ENCODE results near the gene TEX29. TPM values are rescaled to one million over a fixed set of nuclear protein-coding genes. Genes with fewer than 3 reads are reported as not detected.

Gene TEX29
- total and polyA plus RNA-seq, 10 of the 15 experiments (the other 5 are each of a cell fraction or from before 2014, with no cell fraction given) = 0.14 to 0.30 (median 0.22) TPM; not detected in 7

GRCh38 chr13:111365149-111366005 lies 44.9 kb downstream of the TEX29 start:
- Histone ChIP-seq H3K4me2 (ENCODE audit: control insufficient read depth, insufficient read depth) (no peak overlapping the region), H3K4me1 (ENCODE audit: control insufficient read depth, insufficient read depth, low read length) (no peaks in the 10 kb centered on the region), H3K9me3 (replicated peaks; ENCODE audit: control insufficient read depth, insufficient read depth, low read length) (no peaks in the 10 kb centered on the region), H2AFZ (ENCODE audit: control insufficient read depth, low read depth, low read length) (no peak overlapping the region), H3K4me3 (no peak overlapping the region), H3K79me2 (ENCODE audit: control insufficient read depth, insufficient read depth, low read length) (no peaks in the 10 kb centered on the region), H3K9ac (ENCODE audit: control insufficient read depth, insufficient read depth, low read length) (no peak overlapping the region), H3K27me3 (replicated peaks in 1 of 2; ENCODE audit: control insufficient read depth in 2 of 2, insufficient read depth in 2 of 2, low read length in 1 of 2) (no peaks in the 10 kb centered on the region; a peak in 1 of 4 replicates), H3K27ac (ENCODE audit: control insufficient read depth, insufficient read depth) (no peak overlapping the region), H4K20me1 (ENCODE audit: control insufficient read depth, insufficient read depth) (no peaks in the 10 kb centered on the region), H3K36me3 (ENCODE audit: control insufficient read depth in 2 of 2, insufficient read depth in 2 of 2, low read length in 1 of 2) (no peaks in the 10 kb centered on the region)
- no peak for TF ChIP-seq PAX8 (IDR thresholded peaks at IDR 0.05)
- no peak for TF ChIP-seq TBL1XR1 (IDR thresholded peaks at IDR 0.05; ENCODE audit: low read depth, low read length)
- TF ChIP-seq BHLHE40 (IDR thresholded peaks at IDR 0.05; ENCODE audit: borderline replicate concordance in 1 of 2, low read depth in 2 of 2, low read length in 1 of 2) = no peak
- no peak for TF ChIP-seq ZBTB33 (IDR thresholded peaks at IDR 0.05)
- no peak for TF ChIP-seq RCOR1 (conservative IDR thresholded peaks at IDR 0.05; ENCODE audit: low read depth, low read length)
- TF ChIP-seq HDAC2 (IDR thresholded peaks at IDR 0.05) = no peak
- no peak for TF ChIP-seq ATF2 (IDR thresholded peaks at IDR 0.05; ENCODE audit: low read length)
- TF ChIP-seq POLR2AphosphoS5 (IDR thresholded peaks at IDR 0.05; ENCODE audit: low read length) = no peak
- no peak for TF ChIP-seq SIN3A (IDR thresholded peaks at IDR 0.05; ENCODE audit: low read depth, low read length)
- TF ChIP-seq SMC3 (IDR thresholded peaks at IDR 0.05; ENCODE audit: borderline replicate concordance, low read length) = no peak
- no peak for TF ChIP-seq NKRF (conservative IDR thresholded peaks at IDR 0.05)
- TF ChIP-seq SMAD1 (IDR thresholded peaks at IDR 0.05; ENCODE audit: low read depth, partially characterized antibody) = no peak
- TF ChIP-seq IKZF1 (conservative IDR thresholded peaks at IDR 0.05) = no peak
- no peak for TF ChIP-seq NBN (IDR thresholded peaks at IDR 0.05)
- TF ChIP-seq IRF3 (IDR thresholded peaks at IDR 0.05) = no peak
- no peak for TF ChIP-seq SPI1 (IDR thresholded peaks at IDR 0.05; ENCODE audit: borderline replicate concordance, insufficient read depth, low read depth, low read length)
- no peak for TF ChIP-seq GATAD2B (conservative IDR thresholded peaks at IDR 0.05; ENCODE audit: low read depth)
- BruUV-seq (replicated peaks) = no TSS peak
- FAIRE-seq = no peak
- 60% methylated on average over 17 of the region's 17 CpGs for WGBS (ENCODE audit: insufficient coverage, insufficient replicate concordance, low lambda C conversion rate, missing lambda C conversion rate)
- RAD21 ChIA-PET (ENCODE audit: unreplicated experiment) = no interaction called here
- POLR2A ChIA-PET = no interaction called here
- CTCF ChIA-PET = no interaction called here
- intact Hi-C loops (cut with micrococcal nuclease; ENCODE audit: unreplicated experiment) = no loop called here
- ATAC-seq = no peak
- DNase-seq (ENCODE audit: low read depth, low spot score) = no peak
- SMC1A ChIA-PET (ENCODE audit: uncharacterized antibody, unreplicated experiment) = interaction anchor here (0.6 kb wide), 1 partner anchor 15 kb away, joined by 3 read pairs; no protein-coding TSS in a partner anchor
- in situ Hi-C loops (cut with MboI) = no loop called here

All from GM12878 (cell line).